PFSK-1 (cell line): ENCODE data around the gene PHC1.

Experiments
- FOXP2 ChIP-seq: optimal IDR thresholded peaks from 2 replicates; pipeline ENCODE3; 2011; ENCODE audit warnings: borderline replicate concordance, control low read depth, inconsistent platforms; ENCODE audit not compliant: insufficient read depth; ENCODE audit errors: extremely low read length, extremely low read depth
- POLR2AphosphoS5 ChIP-seq: IDR thresholded peaks from 2 replicates; pipeline ENCODE4 v1.6.1; 2012; ENCODE audit warnings: low read depth, mild to moderate bottlenecking, control low read depth, low read length, moderate library complexity
- SIN3A ChIP-seq: IDR thresholded peaks from 2 replicates; pipeline ENCODE4 v1.6.1; 2012; ENCODE audit warnings: mild to moderate bottlenecking, low read length, moderate library complexity, borderline replicate concordance; ENCODE audit not compliant: insufficient read depth
- TAF1 ChIP-seq: IDR thresholded peaks from 2 replicates; pipeline ENCODE4 v1.6.1; 2012; ENCODE audit warnings: low read length, control low read depth, borderline replicate concordance; ENCODE audit not compliant: insufficient read depth

- TF ChIP-seq POLR2AphosphoS5, result no peak
- TF ChIP-seq TAF1, result no peak
- no peak for TF ChIP-seq FOXP2
- TF ChIP-seq SIN3A, result no peak
Observed at GRCh38 chr12:8890313-8891085, 23.8 kb upstream of the PHC1 start.
